GM12892 (cell line): Measurements from ENCODE around the gene PTBP2.

Experiments used
- POLR2A ChIP-seq: IDR thresholded peaks from 2 replicates; pipeline ENCODE4 v1.6.1; 2011; ENCODE audit warnings: low read depth, low read length, control low read depth
- POLR2AphosphoS5 ChIP-seq: IDR thresholded peaks from 2 replicates; pipeline ENCODE4 v1.6.1; 2011; ENCODE audit warnings: low read depth, low read length, control low read depth
- TAF1 ChIP-seq: IDR thresholded peaks from 2 replicates; pipeline ENCODE4 v1.6.1; 2011; ENCODE audit warnings: low read depth, mild to moderate bottlenecking, control low read depth, low read length, borderline replicate concordance

GRCh38 chr1:96808191-96808590 lies 86.6 kb downstream of the PTBP2 start:
- TF ChIP-seq POLR2A (no peak), POLR2AphosphoS5 (no peak), TAF1 (no peak)
